Activated T-cell treated with anti-CD3 and anti-CD28 coated beads for 24 hours (primary cell): ENCODE results near the gene CNBP.
"Not testable (repeated sequence)": the region's sequence is repeated elsewhere in the genome, so short reads cannot be mapped to it uniquely, and the experiment has no call there.

ENCODE experiments used
- DNase-seq: peaks from one replicate; pipeline ENCODE4 v3.0.0-alpha.2; 2020; ENCODE audit warnings: low read depth

CNBP gene

GRCh38 chr3:129184784-129185542 is 1.3 kb upstream of the CNBP start:
- DNase-seq: not testable (repeated sequence)

GRCh38 chr3:129184396-129184657 is 631 bp upstream of the CNBP start:
- no peak for DNase-seq

- DNase-seq: no peak
Observed at GRCh38 chr3:129182390-129183185, 1.1 kb downstream of the CNBP start.

- DNase-seq: no peak
Observed at GRCh38 chr3:129181819-129182218, 1.9 kb downstream of the CNBP start.

GRCh38 chr3:129180461-129180860 is 3.2 kb downstream of the CNBP start:
- DNase-seq: no peak

- no peak for DNase-seq
Observed at GRCh38 chr3:129176051-129176450, 7.6 kb downstream of the CNBP start.

- DNase-seq: no peak
Observed at GRCh38 chr3:129173725-129174124, 10.0 kb downstream of the CNBP start.

- DNase-seq: no peak
Observed at GRCh38 chr3:129173206-129173605, 10.5 kb downstream of the CNBP start.

- no peak for DNase-seq
Observed at GRCh38 chr3:129166579-129167332, 16.9 kb downstream of the CNBP start.

GRCh38 chr3:129165594-129165993 is 18.1 kb downstream of the CNBP start:
- not testable (repeated sequence) for DNase-seq

- no peak for DNase-seq
Observed at GRCh38 chr3:129164500-129164899, 19.2 kb downstream of the CNBP start.

- no peak for DNase-seq
Observed at GRCh38 chr3:129162729-129163579, 20.7 kb downstream of the CNBP start.

GRCh38 chr3:129161860-129162271 is 21.8 kb downstream of the CNBP start:
- no peak for DNase-seq

GRCh38 chr3:129160891-129161859 is 22.5 kb downstream of the CNBP start, which contains the start of gene ISY1:
Gene ISY1 (minus strand): TSS chr3:129161063. CDS start chr3:129160975, 88 bp downstream.
- peak; percentile 86 for DNase-seq

- DNase-seq: no peak
Observed at GRCh38 chr3:129144786-129145185, 38.9 kb downstream of the CNBP start.

- not testable (repeated sequence) for DNase-seq
Observed at GRCh38 chr3:129141011-129141410, 42.7 kb downstream of the CNBP start.

- no peak for DNase-seq
Observed at GRCh38 chr3:129139911-129140310, 43.8 kb downstream of the CNBP start.

- not testable (repeated sequence) for DNase-seq
Observed at GRCh38 chr3:129136275-129136674, 47.4 kb downstream of the CNBP start.

- DNase-seq: no peak
Observed at GRCh38 chr3:129132097-129132866, 51.4 kb downstream of the CNBP start.
